ENCODE measurements around the gene POLR1C.

- no peak for TF ChIP-seq GATA2 (IDR thresholded peaks at IDR 0.05; ENCODE audit: low read depth, low read length)
- TF ChIP-seq GATA3 (IDR thresholded peaks at IDR 0.05; ENCODE audit: low read depth, low read length) = no peak
Observed at GRCh38 chr6:43509984-43510826, 6.7 kb upstream of the POLR1C start, which contains the start of gene LRRC73.
